Spleen (tissue), 7 donors: ENCODE results near the gene C5orf58.

Experiments
- CTCF ChIP-seq, 11 experiments: fragments of 200-600 bp in 7 of 11; fragments of 450-650 bp in 4 of 11; sonication (generic) in 4 of 11; IDR thresholded peaks in 8 of 11; conservative IDR thresholded peaks in 3 of 11; 1 replicate in 7 of 11; 2 replicates in 4 of 11; pipeline versions ENCODE4 v1.4.0 to v1.8.0; 2016 to 2021; ENCODE audit warnings: antibody characterized with exemption in 11 of 11, inconsistent platforms in 4 of 11, mild to moderate bottlenecking in 1 of 11
- POLR2A ChIP-seq, 3 donors: fragments of 450-650 bp; IDR thresholded peaks; one replicate each; pipeline ENCODE4 v1.5.1; 2017; ENCODE audit warnings: antibody characterized with exemption in 3 of 3, mild to moderate bottlenecking in 1 of 3
- POLR2AphosphoS5 ChIP-seq, 3 donors: sonication (generic); formaldehyde crosslinking; IDR thresholded peaks; one replicate each; pipeline ENCODE4 v1.5.1; 2017; ENCODE audit warnings: antibody characterized with exemption in 3 of 3
- donor health status: DM: no; HTN: no; CAD: no; lungs with moderate emphysema.
- donor health status: DM: no; HTN: no; CAD: no.
- donor health status: DM: no; HTN: no; CAD: no.

- no peak for TF ChIP-seq CTCF (IDR thresholded peaks at IDR 0.05 in 8 of 11, conservative IDR thresholded peaks at IDR 0.05 in 3 of 11)
- TF ChIP-seq POLR2AphosphoS5 (IDR thresholded peaks at IDR 0.05) = no peak
- no peak for TF ChIP-seq POLR2A (IDR thresholded peaks at IDR 0.05)
Observed at GRCh38 chr5:170201311-170201710, 31.5 kb upstream of the C5orf58 start.
